Activated CD8-positive, alpha-beta memory T cell treated with anti-CD3 and anti-CD28 coated beads, Interleukin-2, amount 10 ng/mL, durations not matched to agents 7 days and 5 days (primary cell): Measurements from ENCODE around the gene TMEM131. TPM values are rescaled to one million over a fixed set of nuclear protein-coding genes. Genes with fewer than 3 reads are reported as not detected.
"Not testable (repeated sequence)": the region's sequence is repeated elsewhere in the genome, so short reads cannot be mapped to it uniquely, and the experiment has no call there.

Source experiments
- ATAC-seq: fragments of 150-1000 bp; cut with Tn5 transposase; one replicate; pipeline ENCODE4 v1.10.0; 2021; ENCODE audit warnings: moderate library complexity
- CTCF ChIA-PET: fragments of 350-600 bp; sonication (Branson Sonifier 250); formaldehyde crosslinking; loops from one replicate; lab custom pipeline; 2021; ENCODE audit warnings: antibody characterized with exemption; lab: Charles Lee
- DNase-seq: peaks from one replicate; pipeline ENCODE4 v3.0.0-alpha.2; 2020
- H3K27ac Mint-ChIP-seq: one replicate; pipeline ENCODE4 v1.8.0; 2021; ENCODE audit warnings: mild to moderate bottlenecking, mixed read lengths
- H3K27me3 Mint-ChIP-seq: one replicate; pipeline ENCODE4 v1.8.0; 2021; ENCODE audit warnings: mixed read lengths
- H3K36me3 Mint-ChIP-seq: one replicate; pipeline ENCODE4 v1.8.0; 2021; ENCODE audit warnings: mild to moderate bottlenecking, mixed read lengths
- H3K4me1 Mint-ChIP-seq: one replicate; pipeline ENCODE4 v1.8.0; 2021; ENCODE audit warnings: mixed read lengths
- H3K4me3 Mint-ChIP-seq: one replicate; pipeline ENCODE4 v1.8.0; 2021; ENCODE audit warnings: mild to moderate bottlenecking, moderate library complexity, mixed read lengths
- H3K9me3 Mint-ChIP-seq: one replicate; pipeline ENCODE4 v1.8.0; 2022; ENCODE audit warnings: low read depth, mixed read lengths
- total RNA-seq, 2 experiments: library from RNA; stranded (reverse); gene quantifications; one replicate each; pipeline ENCODE4 v1.2.3, GENCODE V29; 2021

Gene TMEM131
- total RNA-seq, 2 experiments from 2014 or later: 31.2 to 33.4 TPM

DNA sequence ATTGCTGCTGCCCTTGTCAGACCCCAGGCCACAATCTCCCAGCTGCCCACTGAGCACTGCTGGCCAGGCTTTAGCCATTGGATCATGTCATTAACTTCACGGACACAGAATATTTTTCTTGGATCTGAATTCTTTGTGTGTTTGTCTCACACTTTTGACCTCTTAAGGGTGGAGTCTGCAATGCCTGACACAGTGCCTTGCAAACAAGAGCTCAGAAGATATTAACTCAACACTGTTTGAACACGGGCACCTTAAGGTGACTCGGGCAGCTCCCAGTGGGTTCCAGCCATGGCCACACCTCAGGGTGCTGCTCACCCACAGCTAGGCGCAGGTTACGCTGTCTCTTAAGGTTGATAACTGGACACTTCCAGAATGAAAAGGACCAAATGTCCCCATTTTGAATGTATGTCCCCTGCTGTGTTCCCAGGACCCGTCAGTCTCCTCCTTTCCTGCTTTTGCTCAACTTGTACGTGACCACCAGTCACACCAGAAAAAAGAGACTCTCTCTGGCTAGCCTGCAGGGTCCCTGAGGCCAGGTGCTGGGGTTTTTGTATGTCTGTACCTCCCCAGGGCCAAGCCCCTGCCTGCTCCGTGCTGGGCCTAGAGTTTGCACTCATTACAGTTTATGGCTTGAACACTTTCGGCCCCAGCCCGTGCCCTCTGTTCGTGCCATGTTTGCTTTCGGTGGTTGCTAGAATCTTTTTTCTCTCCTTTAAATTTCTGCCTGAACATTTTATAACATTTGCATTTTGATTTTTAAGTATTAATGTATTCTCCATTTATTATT, 33.4 kb upstream of the TMEM131 start:
- no peak overlapping the region for H3K4me3 Mint-ChIP-seq
- H3K27me3 Mint-ChIP-seq: peaks cover 10% of the 10 kb centered on the region
- ATAC-seq (no peak), DNase-seq (peak; percentile 18)
- CTCF ChIA-PET: interaction anchor here (1.0 to 2.1 kb wide), 2 partner anchors 13 to 222 kb away, joined by 3 to 6 read pairs; no protein-coding TSS in a partner anchor
- H3K36me3 Mint-ChIP-seq: no peaks in the 10 kb centered on the region
- H3K27ac Mint-ChIP-seq: no peak overlapping the region
- H3K9me3 Mint-ChIP-seq: no peaks in the 10 kb centered on the region
- peaks cover 28% of the 10 kb centered on the region for H3K4me1 Mint-ChIP-seq

- ATAC-seq: no peak
- Mint-ChIP-seq H3K27ac (no peak overlapping the region), H3K4me3 (no peak overlapping the region), H3K4me1 (peaks cover 28% of the 10 kb centered on the region), H3K36me3 (no peaks in the 10 kb centered on the region), H3K27me3 (peaks cover 7% of the 10 kb centered on the region), H3K9me3 (no peaks in the 10 kb centered on the region)
- CTCF ChIA-PET: interaction anchor here (0.8 to 2.1 kb wide), 2 partner anchors 19 to 221 kb away, joined by 3 to 6 read pairs; no protein-coding TSS in a partner anchor
- peak; percentile 8 for DNase-seq
These were observed 32.4 kb upstream of the TMEM131 start for GRCh38 chr2:98028101-98028561.

- no peaks in the 10 kb centered on the region for H3K36me3 Mint-ChIP-seq
- H3K27ac Mint-ChIP-seq: no peak overlapping the region
- peaks cover 7% of the 10 kb centered on the region for H3K27me3 Mint-ChIP-seq
- CTCF ChIA-PET: interaction anchor here (0.8 to 2.1 kb wide), 2 partner anchors 18 to 221 kb away, joined by 3 to 6 read pairs; no protein-coding TSS in a partner anchor
- H3K9me3 Mint-ChIP-seq: no peaks in the 10 kb centered on the region
- H3K4me1 Mint-ChIP-seq: peaks cover 28% of the 10 kb centered on the region
- ATAC-seq (no peak), DNase-seq (peak; percentile 39)
- H3K4me3 Mint-ChIP-seq: peak overlapping the region; percentile 0
These were observed 31.8 kb upstream of the TMEM131 start for GRCh38 chr2:98027538-98027937.

- no peaks in the 10 kb centered on the region for H3K9me3 Mint-ChIP-seq
- ATAC-seq (peak; percentile 55), DNase-seq (peak; percentile 39)
- H3K4me1 Mint-ChIP-seq: peaks cover 28% of the 10 kb centered on the region
- CTCF ChIA-PET: interaction anchor here (2.1 kb wide), 1 partner anchor 220 kb away, joined by 6 read pairs; no protein-coding TSS in a partner anchor
- peaks cover 7% of the 10 kb centered on the region for H3K27me3 Mint-ChIP-seq
- peak overlapping the region; percentile 60 for H3K27ac Mint-ChIP-seq
- no peaks in the 10 kb centered on the region for H3K36me3 Mint-ChIP-seq
- peak overlapping the region; percentile 0 for H3K4me3 Mint-ChIP-seq
These were observed 31.3 kb upstream of the TMEM131 start for GRCh38 chr2:98026927-98027522.

DNA sequence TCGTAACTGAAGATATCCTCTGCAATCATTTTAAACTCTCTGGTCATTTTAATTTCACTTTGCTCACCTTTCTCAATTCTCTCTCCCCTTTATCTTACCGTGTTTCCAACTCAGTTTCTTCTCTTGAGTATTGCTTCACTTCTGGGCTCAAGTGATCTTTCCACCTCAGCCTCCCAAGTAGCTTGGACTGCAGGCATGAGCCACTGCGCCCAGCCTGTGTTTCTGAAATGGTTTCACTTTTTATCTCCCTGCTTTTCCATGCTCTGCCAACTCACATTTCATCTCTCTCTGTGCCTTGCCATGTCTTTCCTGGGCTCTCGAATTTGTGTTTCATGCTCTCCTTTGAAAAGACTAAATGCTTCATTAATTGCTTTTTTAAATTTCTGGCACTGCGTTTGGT, 30.5 kb upstream of the TMEM131 start:
- peaks cover 28% of the 10 kb centered on the region for H3K4me1 Mint-ChIP-seq
- ATAC-seq: peak; percentile 30
- peak overlapping the region; percentile 41 for H3K4me3 Mint-ChIP-seq

DNA sequence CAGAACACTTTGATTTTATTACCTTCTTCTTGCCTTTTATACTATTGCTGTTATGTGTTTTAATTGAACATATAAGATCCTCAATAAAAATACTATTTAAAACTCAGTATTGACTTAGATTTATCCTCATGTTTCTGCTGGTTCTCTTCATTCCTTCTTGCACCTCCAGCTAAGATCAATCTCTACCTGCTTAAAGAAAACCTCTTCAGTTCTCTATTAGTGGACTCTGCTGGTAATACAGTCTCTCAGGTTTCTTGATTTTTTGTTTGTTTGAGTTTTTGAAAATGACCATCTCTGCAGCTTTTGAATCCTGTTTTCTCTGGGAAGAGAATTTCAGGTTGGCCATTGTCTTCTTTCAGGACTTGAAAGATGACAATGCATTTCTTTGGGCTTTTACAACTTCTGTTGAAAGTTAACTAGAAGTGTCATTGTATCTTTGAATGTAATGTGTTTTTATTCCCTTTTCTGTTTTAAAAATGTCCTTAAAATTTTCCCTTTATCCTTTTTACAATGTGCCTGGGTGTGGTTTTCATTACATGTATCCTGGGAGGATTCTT, 29.8 kb upstream of the TMEM131 start:
- no peak for ATAC-seq
- CTCF ChIA-PET: interaction anchor here (0.9 to 1.2 kb wide), 2 partner anchors 12 kb away, joined by 3 read pairs; no protein-coding TSS in a partner anchor
- Mint-ChIP-seq H3K4me3 (no peak overlapping the region), H3K9me3 (no peaks in the 10 kb centered on the region), H3K27me3 (peaks cover 9% of the 10 kb centered on the region), H3K36me3 (no peaks in the 10 kb centered on the region), H3K4me1 (peaks cover 28% of the 10 kb centered on the region), H3K27ac (no peak overlapping the region)
- DNase-seq: no peak

More for the DNA sequence above, 30.5 kb upstream of the TMEM131 start:
- CTCF ChIA-PET: no interaction called here
- Mint-ChIP-seq H3K9me3 (no peaks in the 10 kb centered on the region), H3K27ac (no peak overlapping the region), H3K36me3 (no peaks in the 10 kb centered on the region), H3K27me3 (peaks cover 7% of the 10 kb centered on the region)
- no peak for DNase-seq

DNA sequence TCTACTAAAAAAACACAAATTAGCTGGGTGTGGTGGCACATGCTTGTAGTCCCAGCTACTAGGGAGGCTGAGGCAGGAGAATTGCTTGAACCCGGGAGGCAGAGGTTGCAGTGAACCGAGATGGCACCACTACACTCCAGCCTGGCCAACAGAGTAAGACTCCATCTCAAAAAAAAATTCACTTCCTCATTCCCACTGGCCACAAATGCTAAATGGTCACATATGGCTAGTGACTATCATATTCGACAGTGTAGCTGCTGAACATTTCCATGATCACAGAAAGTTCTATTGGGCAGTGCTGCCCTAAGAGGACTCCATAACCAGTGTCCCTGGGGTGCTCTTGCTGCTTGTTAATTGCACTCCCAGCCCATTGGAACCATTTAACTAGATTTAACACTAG, 26.3 kb upstream of the TMEM131 start:
- CTCF ChIA-PET, H3K4me3 Mint-ChIP-seq, H3K36me3 Mint-ChIP-seq, H3K27ac Mint-ChIP-seq, DNase-seq, H3K9me3 Mint-ChIP-seq, ATAC-seq: not testable (repeated sequence)
- Mint-ChIP-seq H3K4me1 (peaks cover 13% of the 10 kb centered on the region), H3K27me3 (peaks cover 17% of the 10 kb centered on the region)

DNA sequence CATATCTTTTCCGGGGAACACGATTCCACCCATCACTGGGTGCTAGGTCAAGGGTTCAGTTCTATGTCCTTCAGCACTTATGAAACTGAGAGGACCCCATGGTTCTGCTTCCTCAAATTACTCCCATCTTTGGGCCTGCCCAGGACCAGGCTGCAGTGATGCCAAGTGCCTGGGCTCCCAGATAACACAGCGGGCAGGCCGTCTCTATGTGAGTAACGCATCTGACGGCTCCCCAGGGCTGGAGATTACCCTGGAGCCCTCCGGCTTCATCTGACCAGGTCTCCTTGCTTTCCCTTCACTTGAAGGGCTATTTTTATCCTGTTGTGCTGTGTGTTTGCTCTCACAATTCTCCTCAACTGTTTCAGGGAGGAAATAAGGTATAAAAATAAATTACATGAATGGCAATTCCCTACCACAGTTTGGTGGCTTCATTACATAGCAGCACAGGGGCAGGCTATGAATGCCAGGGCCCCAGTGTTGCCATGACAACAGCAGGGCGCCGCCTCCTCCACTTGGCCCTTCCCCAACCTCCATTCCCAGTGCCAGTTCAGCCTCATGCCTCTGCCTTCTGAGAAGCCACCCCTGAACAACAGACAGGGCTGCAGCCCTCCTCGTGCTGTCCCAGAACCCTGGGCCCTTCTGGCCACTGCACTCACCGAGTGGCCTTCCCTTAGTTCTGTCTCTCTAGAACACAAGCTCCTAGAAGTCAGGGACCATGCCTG, 25.4 kb upstream of the TMEM131 start:
- H3K36me3 Mint-ChIP-seq: no peaks in the 10 kb centered on the region
- ATAC-seq: no peak
- CTCF ChIA-PET: no interaction called here
- no peak for DNase-seq
- peaks cover 4% of the 10 kb centered on the region for H3K4me1 Mint-ChIP-seq
- no peak overlapping the region for H3K27ac Mint-ChIP-seq
- no peak overlapping the region for H3K4me3 Mint-ChIP-seq
- H3K9me3 Mint-ChIP-seq: no peaks in the 10 kb centered on the region
- peaks cover 17% of the 10 kb centered on the region for H3K27me3 Mint-ChIP-seq

- no peak overlapping the region for H3K4me3 Mint-ChIP-seq
- no peak for DNase-seq
- no peaks in the 10 kb centered on the region for H3K36me3 Mint-ChIP-seq
- no peak for ATAC-seq
- CTCF ChIA-PET: no interaction called here
- peaks cover 17% of the 10 kb centered on the region for H3K27me3 Mint-ChIP-seq
- H3K4me1 Mint-ChIP-seq: no peaks in the 10 kb centered on the region
- H3K27ac Mint-ChIP-seq: no peak overlapping the region
- H3K9me3 Mint-ChIP-seq: no peaks in the 10 kb centered on the region
These were observed 24.8 kb upstream of the TMEM131 start for GRCh38 chr2:98020516-98020915.

- H3K36me3 Mint-ChIP-seq: no peaks in the 10 kb centered on the region
- peaks cover 25% of the 10 kb centered on the region for H3K4me1 Mint-ChIP-seq
- H3K9me3 Mint-ChIP-seq: no peaks in the 10 kb centered on the region
- H3K27me3 Mint-ChIP-seq: peaks cover 10% of the 10 kb centered on the region
- CTCF ChIA-PET: no interaction called here
- H3K4me3 Mint-ChIP-seq: no peak overlapping the region
- DNase-seq: no peak
- H3K27ac Mint-ChIP-seq: no peak overlapping the region
- no peak for ATAC-seq
These were observed 21.3 kb upstream of the TMEM131 start for GRCh38 chr2:98016908-98017670.

DNA sequence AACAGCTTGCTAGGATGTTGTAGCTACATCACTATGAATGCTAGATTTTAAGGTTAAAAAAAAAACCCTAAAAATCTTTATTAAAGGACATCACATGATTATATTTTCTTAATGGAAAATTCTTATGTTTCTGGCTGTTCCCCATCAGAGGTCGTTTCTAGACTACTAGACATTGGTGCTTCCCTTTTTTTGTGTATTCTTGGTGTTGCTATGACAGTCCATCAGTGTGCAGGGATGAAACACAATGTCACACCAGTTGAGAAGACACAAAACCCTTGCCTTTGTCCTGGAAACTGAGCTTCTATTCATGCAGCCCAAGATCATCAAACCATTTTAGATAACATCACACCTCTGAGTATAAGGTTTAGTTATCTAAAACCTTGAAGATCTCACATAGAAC, 19.9 kb upstream of the TMEM131 start:
- Mint-ChIP-seq H3K4me3 (no peak overlapping the region), H3K4me1 (peaks cover 27% of the 10 kb centered on the region), H3K36me3 (no peaks in the 10 kb centered on the region), H3K9me3 (no peaks in the 10 kb centered on the region), H3K27ac (no peak overlapping the region), H3K27me3 (peaks cover 9% of the 10 kb centered on the region)
- CTCF ChIA-PET: interaction anchor here (0.8 to 1.2 kb wide), 2 partner anchors 13 to 15 kb away, joined by 3 read pairs; no protein-coding TSS in a partner anchor
- ATAC-seq (no peak), DNase-seq (no peak)

DNA sequence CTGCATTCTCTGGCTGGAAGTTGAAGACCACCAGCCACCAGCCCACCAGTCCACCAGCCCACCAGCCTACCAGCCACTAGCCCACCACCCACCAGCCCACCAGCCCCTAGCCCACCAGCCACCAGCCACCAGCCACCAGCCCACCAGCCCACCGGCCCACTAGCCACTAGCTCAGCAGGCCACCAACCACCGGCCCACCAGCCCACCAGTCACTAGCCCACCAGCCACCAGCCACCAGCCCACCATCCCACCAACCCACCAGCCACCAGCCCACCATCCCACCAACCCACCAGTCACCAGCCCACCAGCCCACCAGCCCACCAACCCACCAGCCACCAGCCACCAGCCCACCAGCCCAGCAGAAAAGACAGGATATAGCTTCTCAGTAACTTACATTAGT, 18.6 kb upstream of the TMEM131 start:
- CTCF ChIA-PET: no interaction called here
- H3K9me3 Mint-ChIP-seq: no peaks in the 10 kb centered on the region
- ATAC-seq: no peak

More for the DNA sequence above, 18.6 kb upstream of the TMEM131 start:
- DNase-seq: no peak
- Mint-ChIP-seq H3K27ac (no peak overlapping the region), H3K36me3 (no peaks in the 10 kb centered on the region), H3K27me3 (peaks cover 8% of the 10 kb centered on the region), H3K4me1 (peaks cover 32% of the 10 kb centered on the region), H3K4me3 (no peak overlapping the region)
